ENCODE measurements around the gene NUDT4.
"Not testable (repeated sequence)": the region's sequence is repeated elsewhere in the genome, so short reads cannot be mapped to it uniquely, and the experiment has no call there.

NUDT4 gene

DNA sequence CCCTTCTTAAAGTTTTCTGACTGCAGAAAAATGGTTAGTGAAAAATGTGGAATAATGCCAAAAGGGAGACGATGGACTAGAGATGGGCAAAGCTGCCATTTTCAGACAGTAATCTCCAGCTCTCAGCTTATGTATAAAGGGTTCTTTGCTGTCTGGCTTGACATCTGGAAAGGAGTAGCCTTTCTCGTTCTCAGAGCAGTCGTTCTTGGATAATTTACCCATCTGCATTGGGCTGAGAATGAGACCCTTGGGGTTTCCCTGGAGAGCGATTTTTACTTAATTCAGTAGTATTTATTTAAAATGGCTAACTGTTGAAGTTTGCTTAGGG, 1.2 kb downstream of the NUDT4 start:
- Histone ChIP-seq H3K4me3 (ENCODE audit: insufficient read depth, low read depth, low read length) (peak overlapping the region; percentile 92), H3K27ac (ENCODE audit: insufficient read depth, low read depth, low read length, poor library complexity, severe bottlenecking) (no peak overlapping the region), H3K4me1 (ENCODE audit: control insufficient read depth, insufficient read depth, low read length) (peaks cover 28% of the 10 kb centered on the region), H3K36me3 (ENCODE audit: control insufficient read depth, insufficient read depth, low read length) (no peaks in the 10 kb centered on the region), H3K27me3 (ENCODE audit: control insufficient read depth, insufficient read depth, low read length, poor library complexity, severe bottlenecking) (no peaks in the 10 kb centered on the region), H3K9me3 (ENCODE audit: control insufficient read depth, low read length) (no peaks in the 10 kb centered on the region)
- 0% methylated on average over 3 to 4 of the region's 4 CpGs for WGBS, 2 experiments

DNA sequence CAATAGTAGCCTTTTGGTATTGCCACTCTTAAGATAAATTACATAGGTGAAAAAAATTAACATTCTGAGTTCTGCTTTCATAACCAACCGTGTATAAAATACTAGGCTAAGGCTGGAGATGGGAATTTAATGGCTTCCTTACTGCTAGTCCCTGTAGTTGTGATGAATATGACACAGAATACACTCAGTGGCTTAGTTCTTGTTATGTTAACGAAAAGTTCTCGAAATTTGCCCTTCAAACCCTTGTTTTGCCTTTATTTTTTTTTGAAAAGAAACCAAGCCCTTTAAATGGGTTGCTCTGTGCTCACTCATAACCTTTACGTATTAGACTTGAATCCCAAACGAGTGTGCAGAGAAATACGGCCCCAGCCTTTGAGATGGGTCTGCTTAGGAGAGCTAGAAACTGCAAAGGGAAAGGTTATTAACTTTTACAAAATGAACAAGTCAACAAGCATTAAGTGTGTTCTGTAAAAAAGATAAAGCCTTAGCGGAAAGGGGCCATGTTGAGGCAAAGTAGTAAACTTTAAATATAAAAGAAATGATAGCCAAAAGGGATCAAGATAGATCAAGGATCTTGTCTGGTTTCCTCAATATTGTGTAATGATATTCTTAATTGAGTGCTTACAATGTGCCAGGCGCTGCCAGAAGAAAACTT, 1.7 kb downstream of the NUDT4 start:
- H3K27ac ChIP-seq (ENCODE audit: insufficient read depth, low read depth, low read length, poor library complexity, severe bottlenecking) = no peak overlapping the region
- H3K36me3 ChIP-seq (ENCODE audit: control insufficient read depth, insufficient read depth, low read length) = no peaks in the 10 kb centered on the region
- H3K9me3 ChIP-seq (ENCODE audit: control insufficient read depth, low read length) = no peaks in the 10 kb centered on the region
- peak overlapping the region; percentile 92 for H3K4me3 ChIP-seq (ENCODE audit: insufficient read depth, low read depth, low read length)
- peaks cover 28% of the 10 kb centered on the region for H3K4me1 ChIP-seq (ENCODE audit: control insufficient read depth, insufficient read depth, low read length)
- no peaks in the 10 kb centered on the region for H3K27me3 ChIP-seq (ENCODE audit: control insufficient read depth, insufficient read depth, low read length, poor library complexity, severe bottlenecking)
- 14 to 15% methylated on average over 6 to 8 of the region's 8 CpGs for WGBS, 2 experiments

DNA sequence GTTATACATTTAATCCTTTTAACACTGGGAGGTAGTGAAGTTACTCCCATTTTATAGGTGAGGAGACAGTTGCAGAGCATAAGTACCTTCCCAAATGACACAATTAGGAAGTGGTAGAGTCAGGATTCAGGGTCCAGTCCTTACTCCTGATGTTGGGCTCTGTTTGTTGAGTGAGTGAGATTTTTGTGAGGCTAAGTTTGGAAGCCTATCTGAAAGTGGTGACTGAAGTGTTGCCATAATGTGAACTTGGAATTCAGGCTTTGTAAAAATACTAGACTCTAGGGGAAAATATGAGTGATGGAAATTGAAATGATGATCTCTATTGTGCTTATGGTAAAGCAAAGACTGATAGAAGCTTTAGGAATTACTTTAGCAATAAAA, 2.2 kb downstream of the NUDT4 start:
- Histone ChIP-seq H3K36me3 (ENCODE audit: control insufficient read depth, insufficient read depth, low read length) (no peaks in the 10 kb centered on the region), H3K27ac (ENCODE audit: insufficient read depth, low read depth, low read length, poor library complexity, severe bottlenecking) (no peak overlapping the region)

DNA sequence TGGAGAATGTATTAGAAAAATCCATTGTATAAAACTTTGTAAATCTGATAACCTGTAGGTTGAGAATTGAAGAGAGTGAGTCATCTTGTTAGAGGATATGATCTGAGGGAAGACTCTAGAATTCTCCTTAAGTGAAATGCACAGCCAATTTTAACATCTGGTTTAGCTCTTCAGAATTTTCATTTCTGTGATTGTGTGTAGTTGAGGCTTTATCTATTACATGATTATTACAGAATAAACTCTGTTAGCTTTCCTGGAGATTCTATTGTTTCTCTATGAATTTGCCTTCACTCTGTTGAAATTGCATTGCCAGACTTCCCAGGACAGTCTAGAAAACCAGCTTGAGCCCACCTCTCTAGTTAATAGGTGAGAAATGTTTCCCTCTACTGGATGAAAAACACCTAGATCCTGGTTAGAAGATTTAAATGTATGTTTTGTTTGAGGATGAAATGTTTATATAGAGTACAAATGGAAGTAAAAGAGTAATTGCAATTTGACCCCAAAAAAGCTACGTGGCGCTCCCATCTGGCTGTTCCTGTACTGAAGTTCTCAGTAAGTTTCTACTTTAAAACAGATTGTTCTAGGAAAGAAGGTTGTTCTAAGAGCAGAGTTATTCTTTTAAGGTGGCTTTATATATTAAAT, 2.9 kb downstream of the NUDT4 start:
- WGBS, 2 experiments = 62 to 70% methylated on average over 2 of the region's 2 CpGs
- Histone ChIP-seq H3K27me3 (ENCODE audit: control insufficient read depth, insufficient read depth, low read length, poor library complexity, severe bottlenecking) (no peaks in the 10 kb centered on the region), H3K9me3 (ENCODE audit: control insufficient read depth, low read length) (no peaks in the 10 kb centered on the region), H3K4me1 (ENCODE audit: control insufficient read depth, insufficient read depth, low read length) (peaks cover 26% of the 10 kb centered on the region), H3K27ac (ENCODE audit: insufficient read depth, low read depth, low read length, poor library complexity, severe bottlenecking) (no peak overlapping the region), H3K4me3 (ENCODE audit: insufficient read depth, low read depth, low read length) (peak overlapping the region; percentile 92), H3K36me3 (ENCODE audit: control insufficient read depth, insufficient read depth, low read length) (no peaks in the 10 kb centered on the region)

More for the DNA sequence above, 2.2 kb downstream of the NUDT4 start:
- H3K4me1 ChIP-seq (ENCODE audit: control insufficient read depth, insufficient read depth, low read length) = peaks cover 28% of the 10 kb centered on the region
- peak overlapping the region; percentile 92 for H3K4me3 ChIP-seq (ENCODE audit: insufficient read depth, low read depth, low read length)
- H3K9me3 ChIP-seq (ENCODE audit: control insufficient read depth, low read length) = no peaks in the 10 kb centered on the region
- no peaks in the 10 kb centered on the region for H3K27me3 ChIP-seq (ENCODE audit: control insufficient read depth, insufficient read depth, low read length, poor library complexity, severe bottlenecking)

DNA sequence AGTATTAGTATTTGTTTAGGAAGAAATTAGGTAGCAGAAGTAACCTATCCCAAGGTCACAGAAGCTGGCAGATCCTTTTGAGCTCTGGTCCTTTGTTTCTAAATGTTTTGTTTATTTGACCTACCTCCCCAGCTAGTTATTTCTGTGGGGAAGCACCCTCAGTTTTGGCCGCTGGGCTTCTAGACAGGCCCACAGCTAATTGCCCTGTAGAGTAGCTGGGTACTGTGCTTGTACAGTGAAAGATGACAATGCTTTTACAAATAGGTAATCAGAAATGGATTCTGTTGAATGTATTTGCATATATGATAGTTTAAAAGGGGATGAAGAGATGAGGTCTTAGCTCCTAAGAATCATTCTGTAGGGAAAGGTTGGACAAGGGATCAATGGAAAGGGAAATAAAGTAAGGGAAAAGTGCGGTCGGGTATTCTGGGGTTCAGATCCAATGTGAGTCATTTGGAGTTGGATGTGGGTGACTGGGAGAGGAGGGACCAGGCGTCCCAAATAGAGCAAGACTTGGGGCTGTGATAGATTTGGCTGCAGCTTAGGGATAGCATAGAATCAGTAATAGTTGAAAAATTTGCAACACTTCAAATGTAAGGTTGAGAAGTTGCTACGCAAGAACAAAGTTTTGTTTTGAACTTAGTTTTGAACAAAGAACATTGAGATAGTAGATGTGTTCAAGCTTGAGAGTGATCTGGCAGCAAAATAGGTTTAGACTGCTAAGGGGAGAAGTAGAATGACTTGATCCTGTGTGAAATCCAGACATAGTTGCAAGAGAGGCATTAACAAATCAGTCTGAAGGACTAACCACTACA, 3.6 kb downstream of the NUDT4 start:
- Histone ChIP-seq H3K36me3 (ENCODE audit: control insufficient read depth, insufficient read depth, low read length) (no peaks in the 10 kb centered on the region), H3K27ac (ENCODE audit: insufficient read depth, low read depth, low read length, poor library complexity, severe bottlenecking) (no peak overlapping the region)

DNA sequence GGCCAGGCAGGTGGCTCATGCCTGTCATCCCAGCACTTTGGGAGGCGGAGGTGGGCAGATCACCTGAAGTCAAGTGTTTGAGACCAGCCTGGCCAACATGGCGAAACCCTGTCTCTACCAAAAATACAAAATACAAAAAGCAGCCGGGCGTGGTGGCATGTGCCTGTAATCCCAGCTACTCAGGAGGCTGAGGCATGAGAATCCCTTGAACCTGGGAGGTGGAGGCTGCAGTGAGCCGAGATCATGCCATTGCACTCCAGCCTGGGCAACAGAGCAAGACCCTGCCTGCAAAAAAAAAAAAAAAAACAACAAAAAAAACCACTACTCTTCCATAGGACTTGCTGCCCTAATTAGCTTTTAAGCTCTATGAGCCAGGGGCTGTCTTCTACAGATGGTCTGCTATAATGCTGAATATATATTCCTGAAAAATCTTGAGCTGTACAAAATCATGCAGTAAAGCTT, 4.3 kb downstream of the NUDT4 start:
- not testable (repeated sequence) for H3K4me3 ChIP-seq (ENCODE audit: insufficient read depth, low read depth, low read length); H3K9me3 ChIP-seq (ENCODE audit: control insufficient read depth, low read length); H3K27me3 ChIP-seq (ENCODE audit: control insufficient read depth, insufficient read depth, low read length, poor library complexity, severe bottlenecking); H3K36me3 ChIP-seq (ENCODE audit: control insufficient read depth, insufficient read depth, low read length); H3K27ac ChIP-seq (ENCODE audit: insufficient read depth, low read depth, low read length, poor library complexity, severe bottlenecking)
- peaks cover 14% of the 10 kb centered on the region for H3K4me1 ChIP-seq (ENCODE audit: control insufficient read depth, insufficient read depth, low read length)
- WGBS, 2 experiments = 93 to 96% methylated on average over 5 of the region's 5 CpGs

More for the DNA sequence above, 3.6 kb downstream of the NUDT4 start:
- 84 to 87% methylated on average over 5 of the region's 5 CpGs for WGBS, 2 experiments
- peaks cover 18% of the 10 kb centered on the region for H3K4me1 ChIP-seq (ENCODE audit: control insufficient read depth, insufficient read depth, low read length)
- H3K4me3 ChIP-seq (ENCODE audit: insufficient read depth, low read depth, low read length) = no peak overlapping the region
- no peaks in the 10 kb centered on the region for H3K9me3 ChIP-seq (ENCODE audit: control insufficient read depth, low read length)
- H3K27me3 ChIP-seq (ENCODE audit: control insufficient read depth, insufficient read depth, low read length, poor library complexity, severe bottlenecking) = no peaks in the 10 kb centered on the region

DNA sequence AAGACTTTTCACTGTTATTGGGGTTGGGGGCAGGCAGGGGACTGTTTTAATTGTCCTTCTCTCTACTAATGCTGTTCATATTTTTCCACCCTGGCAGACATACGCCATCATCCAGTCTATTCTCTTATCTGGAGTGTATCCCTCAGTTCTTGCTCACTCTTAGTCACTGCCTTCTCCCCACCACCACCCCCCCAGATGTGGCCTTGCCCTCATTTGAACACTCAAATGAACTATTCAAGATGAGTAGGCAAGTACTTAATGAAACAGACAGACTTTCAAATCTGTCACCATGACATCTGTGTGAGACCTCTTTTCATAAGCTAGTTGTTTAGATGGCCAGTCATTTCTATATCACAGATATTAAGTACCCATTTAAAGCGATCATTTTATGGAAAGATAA, 10.1 kb downstream of the NUDT4 start:
- Histone ChIP-seq H3K36me3 (ENCODE audit: control insufficient read depth, insufficient read depth, low read length) (no peaks in the 10 kb centered on the region), H3K27ac (ENCODE audit: insufficient read depth, low read depth, low read length, poor library complexity, severe bottlenecking) (no peak overlapping the region), H3K9me3 (ENCODE audit: control insufficient read depth, low read length) (no peaks in the 10 kb centered on the region), H3K4me1 (ENCODE audit: control insufficient read depth, insufficient read depth, low read length) (no peaks in the 10 kb centered on the region), H3K4me3 (ENCODE audit: insufficient read depth, low read depth, low read length) (no peak overlapping the region), H3K27me3 (ENCODE audit: control insufficient read depth, insufficient read depth, low read length, poor library complexity, severe bottlenecking) (no peaks in the 10 kb centered on the region)
- WGBS, 2 experiments = 96 to 98% methylated on average over 2 of the region's 2 CpGs

DNA sequence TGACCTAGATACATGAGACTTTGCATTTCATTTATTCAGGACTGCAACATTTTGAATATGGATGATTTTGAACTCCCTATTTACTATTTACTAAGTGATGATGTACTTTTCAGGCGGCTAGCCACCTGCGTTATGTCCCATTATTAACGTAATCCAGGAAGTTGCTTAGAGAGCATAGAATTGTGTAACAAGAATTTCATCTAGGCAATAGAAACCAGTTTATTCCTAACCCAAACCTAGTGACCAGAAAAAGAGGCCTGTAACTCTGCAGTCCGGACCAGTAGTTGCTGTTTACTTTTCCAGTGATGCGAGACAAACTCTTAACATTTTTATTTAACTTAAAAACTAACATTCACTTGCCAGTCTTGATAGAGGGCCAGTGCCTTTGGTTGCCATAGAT, 12.3 kb downstream of the NUDT4 start:
- WGBS, 2 experiments = 89 to 92% methylated on average over 5 of the region's 5 CpGs
- Histone ChIP-seq H3K4me1 (ENCODE audit: control insufficient read depth, insufficient read depth, low read length) (no peaks in the 10 kb centered on the region), H3K36me3 (ENCODE audit: control insufficient read depth, insufficient read depth, low read length) (no peaks in the 10 kb centered on the region), H3K27me3 (ENCODE audit: control insufficient read depth, insufficient read depth, low read length, poor library complexity, severe bottlenecking) (no peaks in the 10 kb centered on the region), H3K4me3 (ENCODE audit: insufficient read depth, low read depth, low read length) (no peak overlapping the region), H3K27ac (ENCODE audit: insufficient read depth, low read depth, low read length, poor library complexity, severe bottlenecking) (no peak overlapping the region), H3K9me3 (ENCODE audit: control insufficient read depth, low read length) (no peaks in the 10 kb centered on the region)

DNA sequence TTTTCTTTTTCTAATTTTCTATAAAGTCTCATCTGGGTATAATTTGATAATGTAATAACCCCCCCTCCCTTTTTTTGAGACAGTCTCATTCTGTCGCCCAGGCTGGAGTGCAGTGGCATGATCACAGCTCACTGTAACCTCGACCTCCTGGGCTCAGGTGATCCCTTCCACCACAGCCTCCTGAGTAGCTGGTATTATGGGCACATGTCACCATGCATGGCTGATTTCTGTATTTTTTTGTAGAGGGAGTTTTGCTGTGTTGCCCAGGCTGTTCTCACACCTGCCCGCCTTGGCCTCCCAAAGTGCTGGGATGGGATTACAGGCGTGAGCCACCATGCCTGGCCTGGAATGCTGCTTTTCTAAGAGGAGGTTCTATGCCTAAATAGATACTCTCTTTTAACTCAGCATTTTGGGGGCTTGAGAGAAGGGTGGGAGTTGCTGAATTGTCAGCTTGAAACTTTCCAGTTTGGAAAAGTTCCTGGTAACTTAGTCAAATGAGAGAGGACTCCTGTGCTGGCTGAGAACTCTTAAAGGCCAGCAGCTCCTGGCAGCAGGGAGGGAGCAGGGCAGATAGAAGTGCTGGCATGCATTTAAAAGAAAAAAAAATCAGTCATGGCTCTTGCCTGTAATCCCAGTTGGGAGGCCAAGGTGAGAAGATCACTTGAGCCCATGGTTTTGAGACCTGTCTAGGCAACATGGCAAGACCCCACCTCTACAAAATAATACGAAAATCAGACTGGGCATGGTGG, 13.0 kb downstream of the NUDT4 start:
- no peaks in the 10 kb centered on the region for H3K4me1 ChIP-seq (ENCODE audit: control insufficient read depth, insufficient read depth, low read length)
- no peak overlapping the region for H3K4me3 ChIP-seq (ENCODE audit: insufficient read depth, low read depth, low read length)
- 77 to 91% methylated on average over 5 of the region's 5 CpGs for WGBS, 2 experiments
- no peaks in the 10 kb centered on the region for H3K9me3 ChIP-seq (ENCODE audit: control insufficient read depth, low read length)
- no peaks in the 10 kb centered on the region for H3K36me3 ChIP-seq (ENCODE audit: control insufficient read depth, insufficient read depth, low read length)
- H3K27ac ChIP-seq (ENCODE audit: insufficient read depth, low read depth, low read length, poor library complexity, severe bottlenecking) = no peak overlapping the region
- H3K27me3 ChIP-seq (ENCODE audit: control insufficient read depth, insufficient read depth, low read length, poor library complexity, severe bottlenecking) = no peaks in the 10 kb centered on the region

DNA sequence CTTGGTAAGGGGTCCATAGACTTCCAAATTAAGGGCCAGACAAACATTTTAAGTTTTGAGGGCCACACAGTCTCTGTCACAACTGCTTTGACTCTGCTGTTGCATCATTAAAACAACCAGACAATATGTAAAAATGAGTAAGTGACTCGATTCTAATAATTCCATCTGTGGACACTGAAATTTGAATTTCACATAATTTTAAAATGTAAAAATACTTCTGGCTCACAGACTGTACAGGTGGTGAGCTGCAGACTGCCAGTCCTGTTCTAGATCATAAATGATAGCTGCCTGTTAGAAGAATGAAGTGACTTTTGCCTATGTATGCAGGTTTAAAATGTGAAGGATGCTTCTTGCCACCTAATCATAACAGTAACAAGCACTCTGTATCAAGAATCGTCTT, 15.7 kb downstream of the NUDT4 start:
- no peaks in the 10 kb centered on the region for H3K9me3 ChIP-seq (ENCODE audit: control insufficient read depth, low read length)
- peaks cover 4% of the 10 kb centered on the region for H3K36me3 ChIP-seq (ENCODE audit: control insufficient read depth, insufficient read depth, low read length)
- no peak overlapping the region for H3K4me3 ChIP-seq (ENCODE audit: insufficient read depth, low read depth, low read length)
- no peaks in the 10 kb centered on the region for H3K27me3 ChIP-seq (ENCODE audit: control insufficient read depth, insufficient read depth, low read length, poor library complexity, severe bottlenecking)
- WGBS, 2 experiments = 100% methylated on average over 1 to 2 of the region's 2 CpGs
- no peak overlapping the region for H3K27ac ChIP-seq (ENCODE audit: insufficient read depth, low read depth, low read length, poor library complexity, severe bottlenecking)
- no peaks in the 10 kb centered on the region for H3K4me1 ChIP-seq (ENCODE audit: control insufficient read depth, insufficient read depth, low read length)

Measured in ectodermal cell (in vitro differentiated cells).